NT2/D1 (cell line): ENCODE results near the gene YY1.

Experiments used
- YY1 ChIP-seq: IDR thresholded peaks from 2 replicates; pipeline ENCODE4 v1.6.1; 2011; ENCODE audit not compliant: insufficient read length, insufficient read depth
- ZNF274 ChIP-seq: IDR thresholded peaks from 2 replicates; pipeline ENCODE4 v1.6.1; 2011; ENCODE audit warnings: mild to moderate bottlenecking, low read depth, low read length

DNA sequence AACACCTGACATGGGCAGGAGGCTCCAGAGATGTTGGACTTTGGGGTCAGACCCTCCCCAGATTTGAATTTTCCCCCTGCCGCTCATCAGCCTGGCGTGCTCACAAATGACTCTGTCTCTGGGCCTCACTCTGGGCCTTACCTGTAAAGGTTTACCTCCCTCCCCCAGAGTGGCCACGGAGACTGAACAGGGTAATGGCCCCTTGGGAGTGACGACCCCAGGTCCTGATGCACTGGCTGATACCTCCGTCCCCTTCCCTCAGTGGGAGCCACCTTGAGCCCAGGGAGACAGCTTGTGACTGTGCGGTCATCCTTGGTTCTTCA is 60.3 kb downstream of the YY1 start:
- no peak for TF ChIP-seq ZNF274
- no peak for TF ChIP-seq YY1
